Measurements from ENCODE around the gene VIM.

- TF ChIP-seq CTCF (IDR thresholded peaks at IDR 0.05) (no peak), POLR2A (IDR thresholded peaks at IDR 0.05) (no peak), EP300 (IDR thresholded peaks at IDR 0.05) (no peak), POLR2AphosphoS5 (IDR thresholded peaks at IDR 0.05) (no peak)
Measured at GRCh38 chr10:17237149-17237527, 9.1 kb downstream of the VIM start.
